Left ventricle myocardium inferior (tissue), 1 donor: Measurements from ENCODE around the gene FBXO42. TPM values are rescaled to one million over a fixed set of nuclear protein-coding genes. Genes with fewer than 3 reads are reported as not detected.

Experiments
- DNase-seq: peaks from one replicate; pipeline ENCODE4 v3.0.0-alpha.2; 2020
- H3K27ac ChIP-seq: fragments of 200-600 bp; replicated peaks from 2 replicates; pipeline ENCODE4 v1.8.0; 2021
- H3K27me3 ChIP-seq: fragments of 200-600 bp; 2 replicates; pipeline ENCODE4 v1.8.0; 2021; ENCODE audit warnings: low read depth
- H3K36me3 ChIP-seq: fragments of 200-600 bp; 2 replicates; pipeline ENCODE4 v1.8.0; 2021
- H3K4me1 ChIP-seq: fragments of 200-600 bp; 2 replicates; pipeline ENCODE4 v1.8.0; 2021
- H3K4me3 ChIP-seq: fragments of 200-600 bp; 2 replicates; pipeline ENCODE4 v1.8.0; 2021; ENCODE audit warnings: mild to moderate bottlenecking, moderate library complexity
- H3K9me3 ChIP-seq: fragments of 200-600 bp; replicated peaks from 2 replicates; pipeline ENCODE4 v1.8.0; 2021
- intact Hi-C: fragments of 100-400 bp; cut with micrococcal nuclease; formaldehyde crosslinking; loops from one replicate; pipeline ENCODE4 v1.11.0; 2022
- total RNA-seq: library from RNA; stranded (reverse); fragmentation: NEBNext Ultra II Directional; extraction: Animal tissue kit (Norgen Biotek cat#: 25700); gene quantifications from one replicate; pipeline ENCODE4 v1.2.1, GENCODE V29; 2021
- TF ChIP-seq, protein P1 (sequence below): fragments of 200-600 bp; IDR thresholded peaks from 2 replicates; pipeline ENCODE4 v1.8.0; 2021; ENCODE audit warnings: antibody characterized with exemption, mild to moderate bottlenecking, borderline replicate concordance
- donor health status: DM: no; HTN: yes; CAD: no; lungs with severe emphysema.

The FBXO42 gene
- total RNA-seq, 1 donor from 2014 or later = 18.6 TPM

GRCh38 chr1:16212251-16212961 is 139.9 kb downstream of the FBXO42 start, which contains the start of gene ARHGEF19:
Gene ARHGEF19, minus strand, starts transcription at chr1:16212652. Its CDS starts 3,598 bp downstream, at chr1:16209054.
- intact Hi-C loops = no loop called here
- no peak for DNase-seq
- no peaks in the 10 kb centered on the region for H3K27me3 ChIP-seq
- H3K36me3 ChIP-seq = no peaks in the 10 kb centered on the region
- peaks cover 17% of the 10 kb centered on the region for H3K4me1 ChIP-seq
- H3K27ac ChIP-seq = no peak within 1 kb of the TSS
- H3K4me3 ChIP-seq = no peak within 1 kb of the TSS
- TF ChIP-seq, protein P1, sequence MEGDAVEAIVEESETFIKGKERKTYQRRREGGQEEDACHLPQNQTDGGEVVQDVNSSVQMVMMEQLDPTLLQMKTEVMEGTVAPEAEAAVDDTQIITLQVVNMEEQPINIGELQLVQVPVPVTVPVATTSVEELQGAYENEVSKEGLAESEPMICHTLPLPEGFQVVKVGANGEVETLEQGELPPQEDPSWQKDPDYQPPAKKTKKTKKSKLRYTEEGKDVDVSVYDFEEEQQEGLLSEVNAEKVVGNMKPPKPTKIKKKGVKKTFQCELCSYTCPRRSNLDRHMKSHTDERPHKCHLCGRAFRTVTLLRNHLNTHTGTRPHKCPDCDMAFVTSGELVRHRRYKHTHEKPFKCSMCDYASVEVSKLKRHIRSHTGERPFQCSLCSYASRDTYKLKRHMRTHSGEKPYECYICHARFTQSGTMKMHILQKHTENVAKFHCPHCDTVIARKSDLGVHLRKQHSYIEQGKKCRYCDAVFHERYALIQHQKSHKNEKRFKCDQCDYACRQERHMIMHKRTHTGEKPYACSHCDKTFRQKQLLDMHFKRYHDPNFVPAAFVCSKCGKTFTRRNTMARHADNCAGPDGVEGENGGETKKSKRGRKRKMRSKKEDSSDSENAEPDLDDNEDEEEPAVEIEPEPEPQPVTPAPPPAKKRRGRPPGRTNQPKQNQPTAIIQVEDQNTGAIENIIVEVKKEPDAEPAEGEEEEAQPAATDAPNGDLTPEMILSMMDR = no peak
- no peaks in the 10 kb centered on the region for H3K9me3 ChIP-seq

DNA sequence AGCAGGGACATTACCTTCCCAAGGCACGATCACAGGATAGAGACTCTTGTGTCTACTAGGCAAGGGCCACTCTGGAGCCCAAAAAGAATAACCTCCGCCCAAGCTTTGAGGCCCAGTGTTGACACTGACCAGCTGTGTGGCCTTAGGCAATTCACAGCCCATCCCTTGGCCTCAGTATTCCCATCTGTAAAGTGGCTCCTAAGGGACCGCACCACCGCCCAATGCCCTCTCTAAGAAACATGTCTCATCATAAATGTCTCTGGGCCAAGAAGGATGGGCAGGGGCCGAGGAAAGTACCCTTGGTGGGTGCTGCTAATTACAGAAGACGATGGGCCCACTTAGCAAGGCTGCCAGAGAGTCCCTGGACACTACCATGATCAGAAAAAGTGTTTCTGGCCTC is 140.5 kb downstream of the FBXO42 start:
- Histone ChIP-seq H3K27me3 (no peaks in the 10 kb centered on the region), H3K27ac (no peak overlapping the region), H3K9me3 (no peaks in the 10 kb centered on the region), H3K36me3 (no peaks in the 10 kb centered on the region), H3K4me1 (peaks cover 20% of the 10 kb centered on the region), H3K4me3 (no peak overlapping the region)
- DNase-seq = no peak
- intact Hi-C loops = no loop called here
- TF ChIP-seq, protein P1 = no peak

DNA sequence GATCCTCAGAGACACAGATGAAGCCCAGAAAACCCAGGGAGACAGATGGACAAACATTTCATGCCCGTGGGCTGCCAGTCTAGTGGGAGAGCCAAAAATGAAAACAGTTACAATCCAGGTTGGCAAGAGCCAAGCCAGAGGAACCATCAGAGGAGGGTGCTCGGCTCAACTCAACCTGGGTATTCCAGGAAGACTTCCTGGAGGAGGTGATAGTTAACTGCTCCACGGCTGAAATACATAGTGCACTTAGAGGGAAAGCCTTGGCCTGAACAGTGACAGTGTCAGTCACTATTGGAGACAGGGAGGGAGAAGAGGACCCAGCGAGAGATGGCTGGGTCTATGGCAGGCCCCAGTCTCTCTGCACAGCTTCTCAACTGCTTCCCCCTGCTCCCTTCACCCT is 141.7 kb downstream of the FBXO42 start:
- Histone ChIP-seq H3K9me3 (no peaks in the 10 kb centered on the region), H3K4me3 (no peak overlapping the region), H3K27ac (no peak overlapping the region), H3K27me3 (no peaks in the 10 kb centered on the region), H3K4me1 (peaks cover 18% of the 10 kb centered on the region), H3K36me3 (no peaks in the 10 kb centered on the region)
- no peak for DNase-seq
- TF ChIP-seq, protein P1 = no peak
- intact Hi-C loops = no loop called here

- Histone ChIP-seq H3K9me3 (no peaks in the 10 kb centered on the region), H3K27ac (no peak overlapping the region), H3K4me1 (peaks cover 20% of the 10 kb centered on the region), H3K36me3 (no peaks in the 10 kb centered on the region), H3K27me3 (no peaks in the 10 kb centered on the region), H3K4me3 (no peak overlapping the region)
- TF ChIP-seq, protein P1 = no peak
- intact Hi-C loops = no loop called here
- DNase-seq = no peak
Measured at GRCh38 chr1:16209847-16210407, 142.4 kb downstream of the FBXO42 start.

DNA sequence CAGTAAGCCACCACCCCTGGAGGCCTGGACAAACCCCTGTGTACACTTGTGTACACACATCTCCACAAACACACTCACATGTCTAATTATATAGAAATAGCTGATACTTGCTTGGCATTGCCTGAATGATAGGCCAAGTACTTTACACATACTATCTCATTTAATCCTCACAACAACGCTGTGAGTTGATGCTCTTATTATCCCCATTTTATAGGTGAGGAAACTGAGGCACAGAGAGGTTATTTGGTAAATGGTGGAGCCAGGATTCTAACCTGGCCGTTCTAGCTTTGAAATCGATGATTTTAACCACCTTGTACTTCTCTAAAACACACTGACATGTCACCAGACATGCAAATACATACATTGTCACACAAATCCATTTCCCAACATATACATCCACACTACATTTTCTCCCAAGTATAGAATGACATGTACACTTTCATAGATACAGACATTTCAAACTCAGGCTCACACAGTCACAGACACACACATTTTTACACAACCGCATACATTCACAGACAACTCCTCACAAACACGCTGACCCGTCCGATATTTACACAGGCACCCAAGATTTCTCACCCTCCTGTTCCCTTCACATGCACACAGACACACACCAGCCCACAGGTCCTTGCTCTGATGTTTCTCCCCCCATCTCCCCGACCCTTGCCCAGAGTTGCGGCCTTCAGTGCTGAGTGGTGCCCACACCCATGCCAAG is 143.0 kb downstream of the FBXO42 start:
- intact Hi-C loops = no loop called here
- Histone ChIP-seq H3K4me1 (peaks cover 20% of the 10 kb centered on the region), H3K4me3 (no peak overlapping the region), H3K9me3 (no peaks in the 10 kb centered on the region), H3K36me3 (no peaks in the 10 kb centered on the region), H3K27me3 (no peaks in the 10 kb centered on the region), H3K27ac (no peak overlapping the region)
- no peak for DNase-seq
- TF ChIP-seq, protein P1 = no peak
